Stimulated activated CD4-positive, alpha-beta T cell treated with anti-CD3 and anti-CD28 coated beads, Interleukin-4, amount 100 ng/mL, for 48 hours (primary cell): ENCODE data around the gene BICDL1.

Experiments used
- DNase-seq, 2 donors: peaks; one replicate each; pipeline ENCODE4 v3.0.0-alpha.2; 2020; ENCODE audit warnings: low read depth in 2 of 2

BICDL1 gene

GRCh38 chr12:120102189-120103043 lies 113.4 kb downstream of the BICDL1 start:
- DNase-seq, result no peak

- DNase-seq, result no peak
These were observed 114.0 kb downstream of the BICDL1 start for GRCh38 chr12:120103044-120103338.

GRCh38 chr12:120103371-120103770 lies 114.3 kb downstream of the BICDL1 start:
- no peak for DNase-seq

- no peak for DNase-seq
These were observed 117.1 kb downstream of the BICDL1 start for GRCh38 chr12:120106151-120106550.

GRCh38 chr12:120109570-120110267 lies 120.7 kb downstream of the BICDL1 start:
- no peak for DNase-seq

- peak in 1 of 2 donors; percentile 18 for DNase-seq
These were observed 121.8 kb downstream of the BICDL1 start for GRCh38 chr12:120110550-120111501.

GRCh38 chr12:120115066-120115465 lies 126.0 kb downstream of the BICDL1 start:
- no peak for DNase-seq

- peak in 1 of 2 donors; percentile 34 for DNase-seq
These were observed 126.8 kb downstream of the BICDL1 start for GRCh38 chr12:120115692-120116440.

- DNase-seq, result no peak
These were observed 127.4 kb downstream of the BICDL1 start, which contains the start of gene RAB35 for GRCh38 chr12:120116441-120116791. TSS of gene RAB35 (minus strand) at chr12:120116753. CDS start at chr12:120116650, 103 bp downstream.

GRCh38 chr12:120116792-120117651 lies 128.0 kb downstream of the BICDL1 start:
- DNase-seq, result peak; percentile 97 to 98

- no peak for DNase-seq
These were observed 128.9 kb downstream of the BICDL1 start for GRCh38 chr12:120117961-120118320.

- DNase-seq, result no peak
These were observed 129.5 kb downstream of the BICDL1 start for GRCh38 chr12:120118321-120119061.

GRCh38 chr12:120119271-120119973 lies 130.4 kb downstream of the BICDL1 start:
- DNase-seq, result peak in 1 of 2 donors; percentile 40

GRCh38 chr12:120121343-120121742 lies 132.3 kb downstream of the BICDL1 start:
- DNase-seq, result no peak

- DNase-seq, result no peak
These were observed 132.8 kb downstream of the BICDL1 start for GRCh38 chr12:120121766-120122293.

- no peak for DNase-seq
These were observed 136.0 kb downstream of the BICDL1 start for GRCh38 chr12:120125029-120125428.

GRCh38 chr12:120125792-120126634 lies 137.0 kb downstream of the BICDL1 start:
- DNase-seq, result no peak

GRCh38 chr12:120126635-120127005 lies 137.6 kb downstream of the BICDL1 start:
- peak in 1 of 2 donors; percentile 16 for DNase-seq
